Activated CD4-positive, alpha-beta memory T cell treated with anti-CD3 and anti-CD28 coated beads for 36 hours (primary cell): ENCODE results near the gene DTNBP1. TPM values are rescaled to one million over a fixed set of nuclear protein-coding genes. Genes with fewer than 3 reads are reported as not detected.

ENCODE experiments used
- CTCF ChIA-PET: fragments of 350-600 bp; sonication (Branson Sonifier 250); formaldehyde crosslinking; loops from one replicate; lab custom pipeline; 2021; ENCODE audit warnings: antibody characterized with exemption, inconsistent platforms; lab: Charles Lee
- POLR2A ChIA-PET: fragments of 350-600 bp; sonication (Branson Sonifier 250); formaldehyde crosslinking; loops from one replicate; lab custom pipeline; 2021; ENCODE audit warnings: antibody characterized with exemption; lab: Charles Lee
- DNase-seq: peaks from one replicate; pipeline ENCODE4 v3.0.0-alpha.2; 2020
- H3K27ac Mint-ChIP-seq: one replicate; pipeline ENCODE4 v1.8.0; 2021; ENCODE audit warnings: mixed read lengths
- H3K27me3 Mint-ChIP-seq: one replicate; pipeline ENCODE4 v1.8.0; 2021; ENCODE audit warnings: mixed read lengths
- H3K36me3 Mint-ChIP-seq: one replicate; pipeline ENCODE4 v1.8.0; 2021; ENCODE audit warnings: mixed read lengths
- H3K4me1 Mint-ChIP-seq: one replicate; pipeline ENCODE4 v1.8.0; 2021; ENCODE audit warnings: low read depth, mixed read lengths
- H3K4me3 Mint-ChIP-seq: one replicate; pipeline ENCODE4 v1.8.0; 2021; ENCODE audit warnings: mild to moderate bottlenecking, mixed read lengths
- H3K9me3 Mint-ChIP-seq: one replicate; pipeline ENCODE4 v1.8.0; 2021; ENCODE audit warnings: mixed read lengths
- intact Hi-C: fragments of 100-400 bp; cut with micrococcal nuclease; formaldehyde crosslinking; loops from one replicate; pipeline ENCODE4 v1.15.1; 2023
- total RNA-seq, 2 experiments: library from RNA; stranded (reverse); gene quantifications; one replicate each; pipeline ENCODE4 v1.2.3, GENCODE V29; 2021

DTNBP1 gene
- total RNA-seq, 2 experiments from 2014 or later: 22.9 to 24.3 TPM

DNA sequence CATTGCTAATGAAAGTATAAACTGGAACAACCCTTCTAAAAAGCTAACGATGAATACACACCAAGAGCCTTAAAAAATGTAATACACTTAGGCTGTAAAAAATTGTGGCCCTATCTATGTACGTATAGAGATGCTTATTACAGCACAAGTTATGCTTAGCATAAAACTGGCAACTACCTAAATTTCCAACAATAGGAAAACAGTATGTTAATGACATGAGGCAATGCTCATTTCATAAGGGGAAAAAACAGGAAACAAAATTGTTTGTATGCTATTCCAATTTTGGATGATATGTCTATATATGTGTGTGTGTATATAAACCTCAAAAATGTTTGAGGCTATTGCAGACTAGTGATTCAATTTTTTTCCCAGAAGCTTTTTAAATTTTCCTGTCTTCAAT is 82.5 kb downstream of the DTNBP1 start:
- POLR2A ChIA-PET: no interaction called here
- intact Hi-C loops: no loop called here
- CTCF ChIA-PET: no interaction called here

DNA sequence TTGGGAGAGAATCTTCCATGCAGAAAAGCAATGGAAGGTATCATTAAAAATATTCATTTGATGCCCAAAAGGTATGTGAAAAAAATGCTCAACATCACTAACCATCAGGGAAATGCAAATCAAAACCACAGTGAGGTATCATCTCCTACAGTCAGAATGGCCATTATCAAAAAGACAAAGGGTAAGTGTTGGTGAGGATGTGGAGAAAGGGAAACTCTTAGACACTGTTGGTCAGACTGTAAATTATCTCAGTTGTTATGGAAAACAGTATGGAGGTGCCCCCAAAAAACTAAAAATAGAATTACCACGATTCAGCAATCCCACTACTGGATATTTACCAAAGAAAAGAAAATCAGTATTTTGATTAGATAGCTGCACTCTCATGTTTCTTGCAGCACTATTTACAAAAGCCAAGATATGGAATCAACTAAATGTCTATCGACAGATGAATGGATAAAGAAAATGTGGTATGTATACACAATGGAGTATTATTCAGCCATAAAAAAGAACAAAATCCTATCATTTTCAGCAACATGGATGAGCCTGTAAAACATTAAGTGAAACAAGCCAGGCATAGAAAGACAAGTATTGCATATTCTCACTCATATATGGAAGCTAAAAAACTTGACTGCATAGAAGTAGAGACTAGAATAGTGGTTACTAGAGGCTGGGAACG is 84.0 kb downstream of the DTNBP1 start:
- Mint-ChIP-seq H3K9me3 (no peaks in the 10 kb centered on the region), H3K4me3 (no peak overlapping the region), H3K4me1 (no peaks in the 10 kb centered on the region), H3K27me3 (no peaks in the 10 kb centered on the region), H3K27ac (no peak overlapping the region), H3K36me3 (peaks cover 10% of the 10 kb centered on the region)
- ChIA-PET CTCF (interaction anchor here (1.6 kb wide), 1 partner anchor 45 kb away, joined by 8 read pairs; no protein-coding TSS in a partner anchor), POLR2A (no interaction called here)
- DNase-seq: no peak
- intact Hi-C loops: no loop called here

More for the DNA sequence above, 82.5 kb downstream of the DTNBP1 start:
- Mint-ChIP-seq H3K9me3 (no peaks in the 10 kb centered on the region), H3K27me3 (no peaks in the 10 kb centered on the region), H3K4me3 (no peak overlapping the region), H3K27ac (no peak overlapping the region), H3K4me1 (no peaks in the 10 kb centered on the region), H3K36me3 (peaks cover 7% of the 10 kb centered on the region)
- DNase-seq: no peak

- CTCF ChIA-PET: interaction anchor here (0.6 to 1.6 kb wide), 2 partner anchors 46 to 142 kb away, joined by 3 to 8 read pairs; no protein-coding TSS in a partner anchor
- Mint-ChIP-seq H3K4me3 (no peak overlapping the region), H3K9me3 (no peaks in the 10 kb centered on the region), H3K4me1 (no peaks in the 10 kb centered on the region), H3K36me3 (peaks cover 10% of the 10 kb centered on the region), H3K27me3 (no peaks in the 10 kb centered on the region), H3K27ac (no peak overlapping the region)
- intact Hi-C loops: no loop called here
- no peak for DNase-seq
- POLR2A ChIA-PET: no interaction called here
Observed at GRCh38 chr6:15577550-15578171, 85.2 kb downstream of the DTNBP1 start.

GRCh38 chr6:15577106-15577505 is 85.7 kb downstream of the DTNBP1 start:
- Mint-ChIP-seq H3K36me3 (peaks cover 10% of the 10 kb centered on the region), H3K9me3 (no peaks in the 10 kb centered on the region), H3K4me1 (no peaks in the 10 kb centered on the region), H3K27ac (no peak overlapping the region), H3K4me3 (no peak overlapping the region), H3K27me3 (no peaks in the 10 kb centered on the region)
- CTCF ChIA-PET: no interaction called here
- POLR2A ChIA-PET: no interaction called here
- intact Hi-C loops: no loop called here
- DNase-seq: no peak

- intact Hi-C loops: no loop called here
- no peak overlapping the region for H3K27ac Mint-ChIP-seq
- no peaks in the 10 kb centered on the region for H3K4me1 Mint-ChIP-seq
Observed at GRCh38 chr6:15575357-15576033, 87.3 kb downstream of the DTNBP1 start.

GRCh38 chr6:15574486-15574885 is 88.3 kb downstream of the DTNBP1 start:
- Mint-ChIP-seq H3K4me1 (peaks cover 4% of the 10 kb centered on the region), H3K9me3 (no peaks in the 10 kb centered on the region), H3K4me3 (no peak overlapping the region), H3K27ac (no peak overlapping the region), H3K27me3 (no peaks in the 10 kb centered on the region), H3K36me3 (peaks cover 8% of the 10 kb centered on the region)
- POLR2A ChIA-PET: no interaction called here
- no peak for DNase-seq
- intact Hi-C loops: no loop called here
- CTCF ChIA-PET: no interaction called here

More at GRCh38 chr6:15575357-15576033, 87.3 kb downstream of the DTNBP1 start:
- peaks cover 10% of the 10 kb centered on the region for H3K36me3 Mint-ChIP-seq
- no peak overlapping the region for H3K4me3 Mint-ChIP-seq
- POLR2A ChIA-PET: no interaction called here
- no peaks in the 10 kb centered on the region for H3K27me3 Mint-ChIP-seq
- no peaks in the 10 kb centered on the region for H3K9me3 Mint-ChIP-seq
- CTCF ChIA-PET: no interaction called here
- DNase-seq: no peak

DNA sequence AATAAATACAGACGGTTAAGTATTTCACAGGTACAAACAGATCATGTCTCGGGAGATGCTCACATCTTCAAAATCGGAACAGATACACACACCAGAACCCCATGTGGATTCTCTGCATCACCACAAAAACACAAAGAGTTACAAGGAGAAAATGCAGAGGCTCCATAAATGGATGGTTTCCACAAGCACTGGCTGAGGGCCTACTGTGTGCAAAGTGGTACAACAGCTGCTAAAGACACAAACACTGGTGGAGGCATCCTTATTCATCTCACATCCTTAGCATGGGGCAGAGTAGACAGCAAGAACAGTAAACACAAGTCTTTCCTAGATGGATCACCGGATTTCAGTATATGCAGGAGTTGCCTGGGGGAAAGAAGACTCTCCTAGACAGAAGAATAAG is 88.8 kb downstream of the DTNBP1 start:
- DNase-seq: no peak
- ChIA-PET CTCF (no interaction called here), POLR2A (no interaction called here)
- intact Hi-C loops: no loop called here
- no peaks in the 10 kb centered on the region for H3K27me3 Mint-ChIP-seq
- H3K4me3 Mint-ChIP-seq: no peak overlapping the region
- H3K27ac Mint-ChIP-seq: no peak overlapping the region
- H3K9me3 Mint-ChIP-seq: no peaks in the 10 kb centered on the region
- H3K36me3 Mint-ChIP-seq: peaks cover 6% of the 10 kb centered on the region
- H3K4me1 Mint-ChIP-seq: peaks cover 7% of the 10 kb centered on the region

- ChIA-PET CTCF (no interaction called here), POLR2A (no interaction called here)
- peaks cover 3% of the 10 kb centered on the region for H3K36me3 Mint-ChIP-seq
- no peak overlapping the region for H3K27ac Mint-ChIP-seq
- no peaks in the 10 kb centered on the region for H3K27me3 Mint-ChIP-seq
- peaks cover 7% of the 10 kb centered on the region for H3K4me1 Mint-ChIP-seq
- intact Hi-C loops: no loop called here
- DNase-seq: no peak
- H3K9me3 Mint-ChIP-seq: no peaks in the 10 kb centered on the region
- no peak overlapping the region for H3K4me3 Mint-ChIP-seq
Observed at GRCh38 chr6:15573384-15573783, 89.4 kb downstream of the DTNBP1 start.

DNA sequence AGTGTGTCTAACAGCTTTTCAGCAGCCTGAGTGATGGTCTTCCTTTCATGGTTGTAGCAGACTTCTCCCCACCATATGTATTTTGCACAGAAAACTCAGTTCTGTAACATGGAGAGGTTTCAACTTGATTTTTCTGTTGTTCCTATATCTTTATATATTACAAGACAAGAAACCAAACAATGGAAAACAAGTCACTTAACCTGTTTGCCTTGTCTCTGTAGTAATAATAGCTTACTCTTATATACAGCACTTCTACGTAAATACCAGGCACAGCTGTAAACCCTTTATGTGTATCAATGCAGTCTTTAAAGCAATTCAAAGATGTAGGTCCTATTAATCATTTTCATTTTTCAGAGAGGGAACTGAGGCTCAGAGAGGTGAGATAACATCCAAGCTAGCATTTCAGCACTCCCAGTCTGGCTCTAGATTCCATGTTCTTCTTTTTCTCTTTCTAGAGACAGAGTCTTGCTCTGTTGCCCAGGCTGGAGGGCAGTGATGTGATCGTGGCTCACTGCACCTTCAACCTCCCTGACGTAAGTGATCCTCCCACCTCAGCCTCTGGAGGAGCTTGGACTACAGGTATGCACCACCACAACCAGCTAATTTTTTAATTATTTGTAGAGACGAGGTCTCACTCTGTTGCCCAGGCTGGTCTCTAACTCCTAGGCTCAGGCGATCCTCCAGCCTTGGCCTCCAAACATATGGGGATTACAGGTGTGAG is 90.4 kb downstream of the DTNBP1 start:
- Mint-ChIP-seq H3K36me3 (peaks cover 3% of the 10 kb centered on the region), H3K4me3 (no peak overlapping the region), H3K27ac (no peak overlapping the region), H3K4me1 (peaks cover 7% of the 10 kb centered on the region), H3K27me3 (no peaks in the 10 kb centered on the region), H3K9me3 (no peaks in the 10 kb centered on the region)
- POLR2A ChIA-PET: no interaction called here
- no peak for DNase-seq
- CTCF ChIA-PET: no interaction called here
- intact Hi-C loops: no loop called here

DNA sequence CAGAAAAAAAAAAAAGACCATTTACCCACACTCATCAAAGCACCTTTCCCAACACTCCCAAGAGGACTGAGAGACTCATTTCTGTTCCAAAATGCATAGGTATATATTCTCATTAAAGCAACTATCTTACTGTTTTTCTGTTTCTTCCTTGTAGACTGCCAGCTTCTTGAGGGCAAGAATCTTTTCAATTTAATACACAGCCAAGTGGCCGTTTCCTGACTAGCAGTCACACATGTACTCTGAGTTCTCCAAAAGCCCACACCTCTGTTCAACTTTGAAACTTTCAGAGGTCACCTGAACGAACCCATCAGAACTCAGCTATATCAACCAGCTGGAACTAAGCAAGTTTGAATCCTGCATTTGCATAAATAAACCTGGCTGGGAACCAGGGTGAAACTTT is 92.7 kb downstream of the DTNBP1 start:
- intact Hi-C loops: no loop called here
- Mint-ChIP-seq H3K27ac (no peak overlapping the region), H3K4me1 (peaks cover 7% of the 10 kb centered on the region), H3K27me3 (no peaks in the 10 kb centered on the region), H3K36me3 (peaks cover 3% of the 10 kb centered on the region), H3K9me3 (no peaks in the 10 kb centered on the region), H3K4me3 (no peak overlapping the region)
- CTCF ChIA-PET: no interaction called here
- POLR2A ChIA-PET: interaction anchor here (0.8 kb wide), 1 partner anchor 16 kb away, joined by 3 read pairs; no protein-coding TSS in a partner anchor
- no peak for DNase-seq

DNA sequence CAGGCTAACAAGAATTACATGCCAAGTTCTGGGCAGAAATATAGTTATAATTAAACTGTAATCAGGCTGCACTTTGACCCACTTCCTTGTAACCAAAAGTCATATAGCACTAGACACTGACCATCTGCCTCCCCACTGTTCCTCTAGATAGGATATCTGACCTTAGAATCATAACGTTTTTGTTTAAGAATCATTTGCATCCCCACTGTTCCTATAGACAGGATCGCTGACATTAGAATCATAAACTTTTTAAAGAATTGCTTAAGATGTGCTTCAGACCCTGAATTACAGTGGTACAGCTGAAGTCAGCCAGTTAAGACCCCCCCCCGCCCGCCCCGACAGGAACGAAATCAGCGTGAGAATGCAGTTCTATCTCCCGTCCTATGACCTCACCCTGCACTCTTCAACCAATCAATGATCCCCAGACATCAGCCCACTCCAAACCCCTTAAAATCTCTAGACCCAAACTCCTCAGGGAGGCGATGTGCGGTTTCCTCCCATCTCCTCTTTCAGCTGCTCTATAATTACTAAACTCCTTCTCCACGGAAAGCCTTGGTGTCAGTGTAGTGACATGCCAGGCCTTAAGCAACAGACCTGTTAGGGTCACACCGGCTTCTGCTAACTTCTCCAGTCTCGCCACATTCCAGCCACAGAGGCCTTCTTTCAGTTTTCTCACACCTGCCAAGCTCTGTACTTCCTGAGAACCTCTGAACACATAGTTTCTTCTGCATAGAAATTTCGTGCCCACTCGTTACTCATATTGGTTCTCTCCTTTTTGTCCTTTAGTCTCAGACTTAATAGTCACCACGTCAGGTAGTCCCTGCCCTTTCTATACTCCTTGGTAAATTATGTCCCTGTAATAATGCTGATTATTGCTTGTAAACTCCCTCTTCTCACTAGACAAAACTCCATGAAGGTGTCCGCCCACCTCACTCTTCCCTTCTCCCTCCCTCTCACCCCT is 93.5 kb downstream of the DTNBP1 start:
- DNase-seq: no peak
- POLR2A ChIA-PET: interaction anchor here (0.8 kb wide), 1 partner anchor 17 kb away, joined by 3 read pairs; no protein-coding TSS in a partner anchor
- intact Hi-C loops: no loop called here
- Mint-ChIP-seq H3K4me1 (peaks cover 7% of the 10 kb centered on the region), H3K4me3 (no peak overlapping the region), H3K9me3 (no peaks in the 10 kb centered on the region), H3K27ac (no peak overlapping the region), H3K36me3 (peaks cover 3% of the 10 kb centered on the region), H3K27me3 (no peaks in the 10 kb centered on the region)
- CTCF ChIA-PET: no interaction called here
